Measurements from ENCODE around the gene ABCA3.

GRCh38 chr16:2292221-2292620 lies 48.3 kb downstream of the ABCA3 start:
- no peak for TF ChIP-seq CEBPB (IDR thresholded peaks at IDR 0.05)
- TF ChIP-seq TCF12 (IDR thresholded peaks at IDR 0.05; ENCODE audit: low read depth) = no peak
- TF ChIP-seq YY1 (IDR thresholded peaks at IDR 0.05; ENCODE audit: low read depth) = no peak
- no peak for TF ChIP-seq REST (IDR thresholded peaks at IDR 0.05; ENCODE audit: low read depth)
- TF ChIP-seq CREB1 (IDR thresholded peaks at IDR 0.05; ENCODE audit: low read depth) = no peak
- TF ChIP-seq RAD21 (IDR thresholded peaks at IDR 0.05; ENCODE audit: low read depth) = no peak
- TF ChIP-seq, protein P1, sequence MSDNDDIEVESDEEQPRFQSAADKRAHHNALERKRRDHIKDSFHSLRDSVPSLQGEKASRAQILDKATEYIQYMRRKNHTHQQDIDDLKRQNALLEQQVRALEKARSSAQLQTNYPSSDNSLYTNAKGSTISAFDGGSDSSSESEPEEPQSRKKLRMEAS (IDR thresholded peaks at IDR 0.05) = no peak
- TF ChIP-seq EGR1 (IDR thresholded peaks at IDR 0.05) = no peak

Data from Ishikawa (cell line).